Thyroid gland (tissue), 4 donors: ENCODE results near the gene ERAS. TPM values are rescaled to one million over a fixed set of nuclear protein-coding genes. Genes with fewer than 3 reads are reported as not detected.

Source experiments
- DNase-seq, 2 donors: peaks; one replicate each; pipeline ENCODE4 v3.0.0-alpha.2; 2019
- H3K27ac ChIP-seq, 3 donors: fragments of 200-600 bp; sonication (generic); 1 replicate in 2 of 3; 2 replicates in 1 of 3; pipeline ENCODE4 v1.5.1; 2016 to 2019; ENCODE audit warnings: mild to moderate bottlenecking in 1 of 3, moderate library complexity in 1 of 3
- H3K27me3 ChIP-seq: fragments of 200-600 bp; sonication (generic); one replicate; pipeline ENCODE4 v1.5.1; 2019
- H3K36me3 ChIP-seq, 2 donors: fragments of 200-600 bp; sonication (generic); one replicate each; pipeline ENCODE4 v1.5.1; 2016 to 2019
- H3K4me1 ChIP-seq, 2 donors: fragments of 200-600 bp; sonication (generic); one replicate each; pipeline ENCODE4 v1.5.1; 2017 to 2019
- H3K4me3 ChIP-seq, 3 donors: fragments of 200-600 bp; sonication (generic); replicated peaks in 1 of 3; 1 replicate in 2 of 3; 2 replicates in 1 of 3; pipeline ENCODE4 v1.5.1; 2016; ENCODE audit warnings: mild to moderate bottlenecking in 1 of 3
- H3K9me3 ChIP-seq: fragments of 200-600 bp; sonication (generic); one replicate; pipeline ENCODE4 v1.5.1; 2017
- CTCF ChIP-seq, 6 experiments: fragments of 200-600 bp in 3 of 6; fragments of 450-650 bp in 3 of 6; sonication (generic) in 3 of 6; IDR thresholded peaks; one replicate each; pipeline ENCODE4 v1.5.1; 2016 to 2019; ENCODE audit warnings: antibody characterized with exemption in 6 of 6, mild to moderate bottlenecking in 2 of 6, inconsistent platforms in 1 of 6, moderate library complexity in 1 of 6
- POLR2A ChIP-seq, 2 donors: fragments of 450-650 bp; IDR thresholded peaks; one replicate each; pipeline ENCODE4 v1.6.1; 2017; ENCODE audit warnings: antibody characterized with exemption in 2 of 2, mild to moderate bottlenecking in 2 of 2, moderate library complexity in 1 of 2
- WGBS, 2 donors: methylation state at CpG; one replicate each; pipeline ENCODE4 v1.1.5; 2017; 5-methylcytosine and 5-hydroxymethylcytosine counted together
- intact Hi-C: fragments of 100-400 bp; cut with DNase I; formaldehyde crosslinking; loops from one replicate; pipeline ENCODE4 v1.15.1; 2023
- total RNA-seq, 4 donors: library from RNA; depleted of rRNA; stranded (reverse); fragments of >200 nt; gene quantifications; one replicate each; pipeline ENCODE4 v1.2.3, GENCODE V29; 2016

ERAS gene
- total RNA-seq = not detected

DNA sequence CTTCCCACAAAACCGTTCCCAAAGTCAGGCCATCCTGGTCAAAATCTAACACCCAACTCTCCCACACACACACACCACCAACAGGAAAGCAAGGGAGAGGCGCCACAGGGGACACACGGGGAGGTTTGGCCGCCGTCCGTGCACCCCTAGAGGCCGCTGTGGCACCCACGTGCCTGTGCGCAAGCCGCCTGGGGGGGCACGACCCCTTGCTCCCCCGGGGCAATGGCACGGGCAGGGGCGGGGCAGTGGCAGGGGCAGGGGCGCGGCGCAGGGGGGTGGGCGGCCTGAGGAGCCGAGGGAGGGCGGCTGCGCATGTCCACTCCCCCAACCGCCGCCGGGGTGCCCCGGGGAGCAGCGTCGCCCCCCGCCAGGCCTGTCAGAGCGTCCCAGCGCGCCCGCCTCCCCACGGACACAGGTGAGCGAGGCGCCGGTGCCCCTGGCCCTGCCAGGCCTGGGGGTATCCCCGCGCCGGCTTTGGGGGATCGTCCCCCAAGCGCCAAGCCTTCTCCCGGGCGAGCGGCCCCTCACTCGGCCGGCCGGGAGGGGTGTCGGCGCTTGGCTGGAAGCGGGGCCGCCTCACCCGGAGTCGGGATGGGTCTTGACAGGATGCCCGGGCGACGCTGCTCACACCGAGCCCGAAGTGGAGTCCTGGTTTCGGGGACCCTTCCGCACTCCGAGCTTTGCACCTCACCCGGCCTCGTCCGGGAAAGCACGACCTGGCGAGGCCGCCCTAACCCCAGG is at the start of gene ERAS:
Gene ERAS, plus strand, starts transcription at position 379 of the 741 bp plus-strand sequence. CDS start 2,611 bp downstream, outside the sequence.
- no peak for DNase-seq
- WGBS, 2 donors = no CpG with 5 or more reads among the region's 67 CpGs
- H3K27me3 ChIP-seq = no peaks in the 10 kb centered on the region
- no peaks in the 10 kb centered on the region for H3K36me3 ChIP-seq
- H3K27ac ChIP-seq = no peak within 1 kb of the TSS
- H3K4me1 ChIP-seq = no peaks in the 10 kb centered on the region
- TF ChIP-seq POLR2A (IDR thresholded peaks at IDR 0.05) (no peak), CTCF (IDR thresholded peaks at IDR 0.05) (no peak)
- intact Hi-C loops = no loop called here
- no peaks in the 10 kb centered on the region for H3K9me3 ChIP-seq
- H3K4me3 ChIP-seq = no peak within 1 kb of the TSS

GRCh38 chrX:48776818-48777439 is 49.4 kb upstream of the ERAS start:
- TF ChIP-seq POLR2A (IDR thresholded peaks at IDR 0.05) (no peak), CTCF (IDR thresholded peaks at IDR 0.05) (no peak)
- 64 to 82% methylated on average over 13 of the region's 13 CpGs for WGBS, 2 donors
- no peak overlapping the region for H3K27ac ChIP-seq

GRCh38 chrX:48779399-48779798 is 46.9 kb upstream of the ERAS start:
- intact Hi-C loops = no loop called here
- Histone ChIP-seq H3K36me3 (no peaks in the 10 kb centered on the region), H3K4me1 (no peaks in the 10 kb centered on the region), H3K4me3 (no peak overlapping the region), H3K9me3 (no peaks in the 10 kb centered on the region), H3K27me3 (no peaks in the 10 kb centered on the region), H3K27ac (no peak overlapping the region)
- WGBS, 2 donors = 70 to 89% methylated on average over 7 of the region's 7 CpGs
- no peak for DNase-seq
- TF ChIP-seq POLR2A (IDR thresholded peaks at IDR 0.05) (no peak), CTCF (IDR thresholded peaks at IDR 0.05) (no peak)

More at GRCh38 chrX:48776818-48777439, 49.4 kb upstream of the ERAS start:
- Histone ChIP-seq H3K4me3 (no peak overlapping the region), H3K9me3 (no peaks in the 10 kb centered on the region), H3K4me1 (no peaks in the 10 kb centered on the region), H3K27me3 (no peaks in the 10 kb centered on the region), H3K36me3 (no peaks in the 10 kb centered on the region)
- DNase-seq = no peak
- intact Hi-C loops = no loop called here

DNA sequence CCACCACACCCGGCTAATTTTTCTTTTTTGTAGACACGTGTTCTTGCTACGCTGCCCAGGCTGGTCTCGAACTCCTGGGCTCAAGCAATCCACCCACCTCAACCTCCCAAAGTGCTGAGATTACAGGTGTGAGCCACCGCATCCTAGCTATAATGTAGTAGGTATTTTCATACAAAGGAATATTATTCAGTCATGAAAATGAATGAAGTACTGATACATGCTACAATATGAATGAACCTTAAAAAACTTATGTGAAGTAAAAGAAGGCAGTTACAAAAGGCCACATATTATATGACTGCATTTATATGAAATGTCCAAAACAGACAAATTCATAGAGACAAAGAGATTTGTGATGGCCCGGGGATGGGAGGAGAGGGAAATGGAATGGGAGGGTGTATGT is 44.6 kb upstream of the ERAS start:
- DNase-seq = no peak
- 89 to 97% methylated on average over 6 of the region's 6 CpGs for WGBS, 2 donors
- Histone ChIP-seq H3K4me1 (no peaks in the 10 kb centered on the region), H3K9me3 (no peaks in the 10 kb centered on the region), H3K36me3 (no peaks in the 10 kb centered on the region), H3K27me3 (no peaks in the 10 kb centered on the region), H3K27ac (no peak overlapping the region), H3K4me3 (no peak overlapping the region)
- TF ChIP-seq POLR2A (IDR thresholded peaks at IDR 0.05) (no peak), CTCF (IDR thresholded peaks at IDR 0.05) (no peak)
- intact Hi-C loops = no loop called here

- DNase-seq = no peak
- Histone ChIP-seq H3K9me3 (no peaks in the 10 kb centered on the region), H3K4me3 (no peak overlapping the region), H3K27ac (no peak overlapping the region), H3K36me3 (no peaks in the 10 kb centered on the region), H3K4me1 (no peaks in the 10 kb centered on the region), H3K27me3 (no peaks in the 10 kb centered on the region)
- intact Hi-C loops = no loop called here
- TF ChIP-seq POLR2A (IDR thresholded peaks at IDR 0.05) = no peak
- TF ChIP-seq CTCF (IDR thresholded peaks at IDR 0.05) = no peak
- 74 to 79% methylated on average over 2 of the region's 2 CpGs for WGBS, 2 donors
Observed at GRCh38 chrX:48782216-48782615, 44.1 kb upstream of the ERAS start.
